Trophoblast cell (in vitro differentiated cells and primary cell): ENCODE results near the gene CHD6.

Source experiments
- DNase-seq, 2 donors: peaks; one replicate each; pipeline ENCODE4 v3.0.0-alpha.2; 2016
- H2AFZ ChIP-seq: 2 replicates; pipeline ENCODE4 v1.6.1; 2013; ENCODE audit warnings: low read length, moderate library complexity, mild to moderate bottlenecking; ENCODE audit not compliant: insufficient read depth, poor library complexity
- H2AK5ac ChIP-seq: 2 replicates; pipeline ENCODE4 v1.6.1; 2013; ENCODE audit warnings: mild to moderate bottlenecking, low read length
- H2BK120ac ChIP-seq: 2 replicates; pipeline ENCODE4 v1.6.1; 2013; ENCODE audit warnings: low read length, mild to moderate bottlenecking, moderate library complexity; ENCODE audit not compliant: insufficient read depth, poor library complexity
- H2BK12ac ChIP-seq: 2 replicates; pipeline ENCODE4 v1.6.1; 2013; ENCODE audit warnings: mild to moderate bottlenecking, low read length, moderate library complexity
- H2BK5ac ChIP-seq: 2 replicates; pipeline ENCODE4 v1.6.1; 2013; ENCODE audit warnings: low read length, low read depth, moderate library complexity, mild to moderate bottlenecking; ENCODE audit not compliant: poor library complexity
- H3K14ac ChIP-seq: 2 replicates; pipeline ENCODE4 v1.6.1; 2013; ENCODE audit warnings: mild to moderate bottlenecking, low read length
- H3K18ac ChIP-seq: 2 replicates; pipeline ENCODE4 v1.6.1; 2013; ENCODE audit warnings: mild to moderate bottlenecking, low read length
- H3K23ac ChIP-seq: 2 replicates; pipeline ENCODE4 v1.6.1; 2013; ENCODE audit warnings: low read length
- H3K27ac ChIP-seq: 2 replicates; pipeline ENCODE4 v1.5.1; 2013; ENCODE audit warnings: low read depth, mild to moderate bottlenecking, inconsistent platforms, low read length, moderate library complexity
- H3K27me3 ChIP-seq: 2 replicates; pipeline ENCODE4 v1.6.1; 2013; ENCODE audit warnings: inconsistent platforms, mild to moderate bottlenecking, low read length, moderate library complexity; ENCODE audit not compliant: insufficient read depth
- H3K36me3 ChIP-seq, 2 experiments: 1 replicate in 1 of 2; 2 replicates in 1 of 2; pipeline ENCODE4 v1.6.1; 2013; ENCODE audit warnings: low read length in 2 of 2, mild to moderate bottlenecking in 2 of 2, moderate library complexity in 1 of 2; ENCODE audit not compliant: insufficient read depth in 2 of 2, control insufficient read depth in 1 of 2
- H3K4ac ChIP-seq: 2 replicates; pipeline ENCODE4 v1.6.1; 2013; ENCODE audit warnings: low read depth, mild to moderate bottlenecking, low read length, moderate library complexity
- H3K4me1 ChIP-seq, 2 experiments: 1 replicate in 1 of 2; 2 replicates in 1 of 2; pipeline ENCODE4 v1.6.1; 2013; ENCODE audit warnings: low read length in 2 of 2, mild to moderate bottlenecking in 2 of 2, moderate library complexity in 1 of 2; ENCODE audit not compliant: insufficient read depth in 2 of 2, control insufficient read depth in 1 of 2
- H3K4me2 ChIP-seq: 2 replicates; pipeline ENCODE4 v1.6.1; 2013; ENCODE audit warnings: inconsistent platforms, mild to moderate bottlenecking, low read length, moderate library complexity
- H3K4me3 ChIP-seq: 2 replicates; pipeline ENCODE4 v1.5.1; 2013; ENCODE audit warnings: mild to moderate bottlenecking, low read depth, low read length, inconsistent platforms
- H3K79me1 ChIP-seq: one replicate; pipeline ENCODE4 v1.6.1; 2013; ENCODE audit warnings: low read length
- H3K79me2 ChIP-seq: 2 replicates; pipeline ENCODE4 v1.6.1; 2013; ENCODE audit warnings: low read length, mild to moderate bottlenecking; ENCODE audit not compliant: control insufficient read depth, insufficient read depth, poor library complexity
- H3K9ac ChIP-seq: 2 replicates; pipeline ENCODE4 v1.6.1; 2013; ENCODE audit warnings: mild to moderate bottlenecking, low read length
- H3K9me3 ChIP-seq: 2 replicates; pipeline ENCODE4 v1.6.1; 2013; ENCODE audit warnings: low read depth, mild to moderate bottlenecking, control low read depth, inconsistent platforms, low read length; ENCODE audit not compliant: insufficient read depth
- H4K12ac ChIP-seq: 2 replicates; pipeline ENCODE4 v1.6.1; 2013; ENCODE audit warnings: low read depth, mild to moderate bottlenecking, low read length, moderate library complexity
- H4K8ac ChIP-seq: 2 replicates; pipeline ENCODE4 v1.6.1; 2013; ENCODE audit warnings: low read depth, mild to moderate bottlenecking, low read length, moderate library complexity
- H4K91ac ChIP-seq: one replicate; pipeline ENCODE4 v1.6.1; 2013; ENCODE audit warnings: low read depth, mild to moderate bottlenecking, low read length, moderate library complexity
- WGBS: extraction: QIAGEN DNeasy Blood & Tissue Kit; methylation state at CpG from one replicate; pipeline ENCODE4 v1.1.7; 2013; ENCODE audit warnings: missing lambda C conversion rate; ENCODE audit not compliant: insufficient read length, insufficient coverage; ENCODE audit errors: extremely low coverage; 5-methylcytosine and 5-hydroxymethylcytosine counted together

The CHD6 gene

DNA sequence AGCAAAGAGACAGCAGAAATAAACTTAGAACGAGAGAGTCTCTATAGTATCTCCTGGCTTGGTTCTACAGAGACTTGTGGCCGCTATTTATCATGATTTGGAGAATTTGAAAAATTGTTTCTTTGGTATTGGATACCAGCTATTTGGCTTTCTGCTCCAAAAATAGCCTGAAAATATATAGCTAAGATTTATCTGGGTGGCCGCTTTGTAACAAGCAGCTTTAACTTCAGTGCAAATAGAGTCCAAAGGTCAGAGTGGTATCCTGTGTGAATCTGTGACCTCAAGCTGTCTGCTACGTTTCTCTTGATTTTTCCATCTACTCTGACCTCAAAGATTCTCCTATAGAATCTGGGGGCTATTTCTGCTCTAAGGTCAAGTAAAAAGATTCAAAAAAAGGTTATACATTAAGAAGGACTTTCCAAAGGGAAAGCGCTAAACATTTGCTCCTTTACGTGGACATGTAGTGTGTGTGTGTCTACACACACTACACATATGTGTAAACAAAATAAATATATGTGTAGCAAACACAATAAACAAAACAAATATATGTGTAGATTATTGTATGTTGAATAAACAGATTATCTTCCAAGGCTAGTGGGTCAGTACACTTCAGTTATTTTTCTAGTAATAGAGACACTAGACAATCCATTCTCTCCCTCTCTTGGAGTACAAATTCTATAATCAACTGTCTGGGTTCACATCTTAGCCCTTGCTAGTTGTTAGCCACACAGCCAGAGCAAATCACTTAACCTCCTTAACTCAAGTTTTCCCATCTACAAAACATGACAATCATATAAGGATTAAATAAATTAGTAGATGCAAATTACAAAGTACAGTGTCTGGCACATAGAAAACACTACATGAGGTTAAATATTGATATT, 40.8 kb downstream of the CHD6 start:
- H3K9me3 ChIP-seq: no peaks in the 10 kb centered on the region
- H3K4ac ChIP-seq: no peak overlapping the region
- H4K12ac ChIP-seq: no peak overlapping the region
- no peaks in the 10 kb centered on the region for H3K79me1 ChIP-seq
- no peaks in the 10 kb centered on the region for H3K36me3 ChIP-seq
- H3K4me1 ChIP-seq: peaks cover under 1 to 3% of the 10 kb centered on the region in 2 experiments
- H2BK5ac ChIP-seq: no peak overlapping the region
- no peak overlapping the region for H3K18ac ChIP-seq
- no peak overlapping the region for H3K27ac ChIP-seq
- no peak overlapping the region for H3K23ac ChIP-seq
- H3K79me2 ChIP-seq: peaks cover 3% of the 10 kb centered on the region
- no CpG with 5 or more reads among the region's 6 CpGs for WGBS
- H4K91ac ChIP-seq: no peak overlapping the region
- no peaks in the 10 kb centered on the region for H3K27me3 ChIP-seq
- no peak overlapping the region for H3K4me3 ChIP-seq
- H2AFZ ChIP-seq: no peak overlapping the region
- H3K9ac ChIP-seq: no peak overlapping the region
- H3K14ac ChIP-seq: no peak overlapping the region
- H2BK120ac ChIP-seq: no peak overlapping the region
- H3K4me2 ChIP-seq: no peak overlapping the region
- H4K8ac ChIP-seq: no peak overlapping the region
- H2AK5ac ChIP-seq: no peak overlapping the region
- no peak for DNase-seq
- H2BK12ac ChIP-seq: no peak overlapping the region

DNA sequence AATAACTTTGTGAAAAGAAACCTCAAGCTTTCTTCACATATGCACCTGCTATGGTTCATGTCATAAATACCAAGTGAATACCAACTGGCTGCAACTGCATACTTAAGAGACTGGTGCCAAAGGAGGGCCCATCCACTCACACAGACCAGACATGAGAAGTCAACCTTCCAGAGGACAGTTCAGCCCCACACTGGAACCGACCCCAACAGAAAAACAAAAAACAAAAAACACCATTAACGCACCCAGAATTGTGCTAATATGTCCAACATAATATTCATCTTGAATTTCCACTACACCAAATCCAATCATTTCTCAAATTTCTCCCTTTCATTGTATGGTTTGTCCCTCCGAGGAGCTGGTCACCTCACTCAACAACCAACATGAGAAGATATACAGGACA, 42.8 kb downstream of the CHD6 start:
- H3K27ac ChIP-seq: no peak overlapping the region
- H3K36me3 ChIP-seq: no peaks in the 10 kb centered on the region
- no peak overlapping the region for H3K4me2 ChIP-seq
- peaks cover 3% of the 10 kb centered on the region in 2 experiments for H3K4me1 ChIP-seq
- no peak overlapping the region for H2BK5ac ChIP-seq
- H3K4ac ChIP-seq: peak overlapping the region; percentile 58
- H4K91ac ChIP-seq: no peak overlapping the region
- H3K14ac ChIP-seq: no peak overlapping the region
- peaks cover 6% of the 10 kb centered on the region for H3K79me2 ChIP-seq
- no CpG with 5 or more reads among the region's 3 CpGs for WGBS
- H4K8ac ChIP-seq: no peak overlapping the region
- no peak overlapping the region for H2BK120ac ChIP-seq
- H3K9me3 ChIP-seq: no peaks in the 10 kb centered on the region
- H3K18ac ChIP-seq: peak overlapping the region; percentile 46
- no peak overlapping the region for H4K12ac ChIP-seq
- no peak for DNase-seq
- H3K4me3 ChIP-seq: no peak overlapping the region
- H2AK5ac ChIP-seq: no peak overlapping the region
- H3K23ac ChIP-seq: no peak overlapping the region
- no peak overlapping the region for H2BK12ac ChIP-seq
- no peaks in the 10 kb centered on the region for H3K27me3 ChIP-seq
- H3K9ac ChIP-seq: no peak overlapping the region
- no peak overlapping the region for H2AFZ ChIP-seq
- no peaks in the 10 kb centered on the region for H3K79me1 ChIP-seq

DNA sequence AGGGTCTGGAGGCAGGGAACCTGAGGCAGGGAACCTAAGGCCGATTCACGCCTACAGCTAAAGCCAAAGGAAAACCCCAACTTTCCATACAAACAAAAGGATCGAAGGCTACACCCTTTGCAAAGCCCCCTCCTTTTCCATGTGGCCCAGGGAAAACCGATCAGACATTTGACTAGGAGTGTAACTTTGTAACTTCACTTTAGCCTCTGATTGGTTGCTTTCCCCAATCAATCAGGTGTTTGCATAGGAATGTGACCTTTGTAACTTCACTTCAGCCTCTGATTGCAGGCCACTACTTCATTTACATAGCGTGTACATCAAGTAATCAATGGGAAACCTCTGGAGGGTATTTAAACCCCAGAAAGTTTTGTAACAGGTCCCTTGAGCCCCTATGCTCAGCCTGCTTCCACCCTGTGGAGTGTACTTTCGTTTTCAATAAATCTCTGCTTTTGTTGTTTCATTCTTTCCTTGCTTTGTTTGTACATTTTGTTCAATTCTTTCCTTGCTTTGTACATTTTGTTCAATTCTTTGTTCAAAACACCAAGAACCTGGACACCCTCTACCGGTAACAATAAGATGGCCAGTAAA, 43.3 kb downstream of the CHD6 start:
- Histone ChIP-seq H2BK5ac (no peak overlapping the region), H4K8ac (no peak overlapping the region), H3K4me3 (no peak overlapping the region), H3K14ac (no peak overlapping the region), H2AFZ (no peak overlapping the region), H3K27me3 (no peaks in the 10 kb centered on the region), H2BK120ac (no peak overlapping the region), H3K4me2 (no peak overlapping the region), H3K79me1 (no peaks in the 10 kb centered on the region), H3K27ac (no peak overlapping the region), H3K23ac (no peak overlapping the region), H3K36me3 (no peaks in the 10 kb centered on the region), H3K18ac (no peak overlapping the region), H3K4ac (peak overlapping the region; percentile 40), H3K79me2 (peaks cover 6% of the 10 kb centered on the region), H2BK12ac (no peak overlapping the region), H3K9me3 (no peaks in the 10 kb centered on the region), H4K91ac (no peak overlapping the region), H3K4me1 (peaks cover 3% of the 10 kb centered on the region in 2 experiments), H3K9ac (no peak overlapping the region), H4K12ac (no peak overlapping the region), H2AK5ac (no peak overlapping the region)
- no CpG with 5 or more reads among the region's 7 CpGs for WGBS
- no peak for DNase-seq

DNA sequence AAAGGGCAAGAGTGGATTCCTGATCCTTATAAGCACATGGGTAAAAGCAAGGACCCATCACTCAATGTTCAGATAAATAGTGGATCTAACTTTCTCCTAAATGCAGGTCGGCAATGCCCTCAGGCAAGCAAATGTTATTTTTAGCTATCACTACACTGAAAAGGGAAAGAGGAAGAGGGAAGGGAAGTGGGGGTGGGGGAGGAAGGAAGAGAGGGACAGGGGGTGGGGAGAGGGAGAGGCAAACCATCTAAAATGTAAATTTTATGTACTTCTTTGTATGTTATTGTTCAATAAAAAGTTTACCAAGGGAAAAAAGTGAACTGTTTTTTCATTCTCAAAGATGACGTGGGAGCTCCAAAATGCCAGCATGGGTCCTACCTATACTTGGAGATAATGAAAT, 44.2 kb downstream of the CHD6 start:
- H3K9ac ChIP-seq: no peak overlapping the region
- no peak overlapping the region for H3K4me3 ChIP-seq
- peaks cover 6% of the 10 kb centered on the region for H3K79me2 ChIP-seq
- DNase-seq: no peak
- no peak overlapping the region for H2BK12ac ChIP-seq
- no peak overlapping the region for H2AK5ac ChIP-seq
- no peak overlapping the region for H3K27ac ChIP-seq
- H2AFZ ChIP-seq: no peak overlapping the region
- no peak overlapping the region for H3K4me2 ChIP-seq
- H3K4me1 ChIP-seq: peaks cover 3% of the 10 kb centered on the region in 2 experiments
- H3K18ac ChIP-seq: no peak overlapping the region
- H3K14ac ChIP-seq: no peak overlapping the region
- no CpG with 5 or more reads among the region's 2 CpGs for WGBS
- no peaks in the 10 kb centered on the region for H3K9me3 ChIP-seq
- H3K36me3 ChIP-seq: no peaks in the 10 kb centered on the region
- H3K79me1 ChIP-seq: no peaks in the 10 kb centered on the region
- H3K23ac ChIP-seq: no peak overlapping the region
- H3K4ac ChIP-seq: peak overlapping the region; percentile 79
- no peak overlapping the region for H2BK120ac ChIP-seq
- no peak overlapping the region for H4K12ac ChIP-seq
- no peak overlapping the region for H4K91ac ChIP-seq
- no peak overlapping the region for H4K8ac ChIP-seq
- no peak overlapping the region for H2BK5ac ChIP-seq
- H3K27me3 ChIP-seq: no peaks in the 10 kb centered on the region
